Motor neuron (in vitro differentiated cells): Measurements from ENCODE around the gene MNX1. TPM values are rescaled to one million over a fixed set of nuclear protein-coding genes. Genes with fewer than 3 reads are reported as not detected.

Experiments
- ATAC-seq, 8 experiments: fragments of 200-7000 bp; cut with Tn5 transposase; replicated peaks in 6 of 8; 2 replicates each; pipeline ENCODE4 v1.8.0; 2021; ENCODE audit warnings: mild to moderate bottlenecking in 8 of 8, moderate library complexity in 8 of 8
- H3K27ac ChIP-seq, 2 donors: fragments of 250-450 bp; sonication (Bioruptor Pico); 2 replicates each; pipeline ENCODE4 v1.9.0; 2021; ENCODE audit warnings: antibody characterized with exemption in 2 of 2, mild to moderate bottlenecking in 2 of 2, moderate library complexity in 1 of 2
- H3K4me1 ChIP-seq, 2 donors: fragments of 250-450 bp; sonication (Bioruptor Pico); replicated peaks in 1 of 2; 2 replicates each; pipeline ENCODE4 v1.6.1; 2021; ENCODE audit warnings: antibody characterized with exemption in 2 of 2, mild to moderate bottlenecking in 2 of 2, moderate library complexity in 1 of 2
- H3K4me3 ChIP-seq, 5 donors: fragments of 250-450 bp; sonication (Bioruptor Pico); 2 replicates each; pipeline ENCODE4 v1.9.0; 2021; ENCODE audit warnings: antibody characterized with exemption in 5 of 5, mild to moderate bottlenecking in 5 of 5, moderate library complexity in 4 of 5
- WGBS, 10 experiments: fragments of 450-650 bp; shearing (Covaris generic); methylation state at CpG; one replicate each; pipeline ENCODE4 v1.0.0; 2022; 5-methylcytosine and 5-hydroxymethylcytosine counted together
- in situ Hi-C, 9 experiments: fragments of 400-800 bp; cut with MboI; loops; one replicate each; pipeline ENCODE4 v1.15.0; 2021; ENCODE audit warnings: low sequenced_read_pairs in 9 of 9, low pct_unique_long_range_greater_than_20kb in 2 of 9; ENCODE audit not compliant: unreplicated experiment in 9 of 9
- total RNA-seq, 8 experiments: library from RNA; unstranded; fragments of 300-600 nt; gene quantifications; 2 replicates each; pipeline versions ENCODE4 v1.2.3 to v1.2.4, GENCODE V29; 2022

Gene MNX1
- total RNA-seq, 8 experiments from 2014 or later = 0.36 to 14.8 (median 4.3) TPM

GRCh38 chr7:157043745-157044144 lies 33.3 kb upstream of the MNX1 start:
- Histone ChIP-seq H3K4me3 (no peak overlapping the region), H3K27ac (peak overlapping the region in 1 of 2 donors; percentile 9), H3K4me1 (peaks cover 4 to 13% of the 10 kb centered on the region in 2 donors)
- in situ Hi-C loops = loop anchor here in 1 of 9 experiments (25.0 kb wide), 1 partner anchor 94 kb away; the partner anchor contains the start of gene UBE3C
- 0 to 80% (median 43%) methylated on average over 1 to 8 of the region's 12 CpGs; no CpG with 5 or more reads in 2 of the 10 experiments for WGBS, 10 experiments
- ATAC-seq = peak in 7 of 8 experiments; percentile 16 to 79 (median 49)

GRCh38 chr7:157041514-157042277 lies 31.2 kb upstream of the MNX1 start:
- peaks cover 4 to 13% of the 10 kb centered on the region in 2 donors for H3K4me1 ChIP-seq
- H3K4me3 ChIP-seq = no peak overlapping the region
- WGBS, 10 experiments = 56 to 100% (median 84%) methylated on average over 1 to 15 of the region's 20 CpGs; no CpG with 5 or more reads in 2 of the 10 experiments
- peak in 5 of 8 experiments; percentile 9 to 44 (median 17) for ATAC-seq
- in situ Hi-C loops = loop anchor here in 1 of 9 experiments (25.0 kb wide), 1 partner anchor 96 kb away; the partner anchor contains the start of gene UBE3C
- H3K27ac ChIP-seq = no peak overlapping the region

- 0 to 60% (median 35%) methylated on average over 1 to 12 of the region's 13 CpGs; no CpG with 5 or more reads in 1 of the 10 experiments for WGBS, 10 experiments
- in situ Hi-C loops = loop anchor here in 1 of 9 experiments (25.0 kb wide), 1 partner anchor 96 kb away; the partner anchor contains the start of gene UBE3C
- peak; percentile 79 to 99 (median 95) for ATAC-seq
These were observed 30.5 kb upstream of the MNX1 start for GRCh38 chr7:157041004-157041403.

GRCh38 chr7:157037635-157038034 lies 27.2 kb upstream of the MNX1 start:
- no peak for ATAC-seq
- WGBS, 10 experiments = 40 to 80% (median 65%) methylated on average over 1 to 4 of the region's 9 CpGs; no CpG with 5 or more reads in 6 of the 10 experiments
- H3K4me3 ChIP-seq = no peak overlapping the region
- in situ Hi-C loops = loop anchor here in 1 of 9 experiments (25.0 kb wide), 1 partner anchor 100 kb away; the partner anchor contains the start of gene UBE3C
- peaks cover 4 to 9% of the 10 kb centered on the region in 2 donors for H3K4me1 ChIP-seq
- H3K27ac ChIP-seq = no peak overlapping the region

More at GRCh38 chr7:157041004-157041403, 30.5 kb upstream of the MNX1 start:
- Histone ChIP-seq H3K27ac (peak overlapping the region; percentile 29 to 47), H3K4me1 (peaks cover 4 to 13% of the 10 kb centered on the region in 2 donors), H3K4me3 (no peak overlapping the region)

- Histone ChIP-seq H3K27ac (no peak overlapping the region), H3K4me3 (no peak overlapping the region), H3K4me1 (peaks cover 4 to 9% of the 10 kb centered on the region in 2 donors)
- ATAC-seq = no peak
- in situ Hi-C loops = loop anchor here in 1 of 9 experiments (25.0 kb wide), 1 partner anchor 100 kb away; the partner anchor contains the start of gene UBE3C
- WGBS, 10 experiments = 27 to 86% (median 37%) methylated on average over 1 to 3 of the region's 4 CpGs; no CpG with 5 or more reads in 4 of the 10 experiments
These were observed 26.6 kb upstream of the MNX1 start for GRCh38 chr7:157037028-157037427.

GRCh38 chr7:157035979-157036378 lies 25.5 kb upstream of the MNX1 start:
- Histone ChIP-seq H3K4me3 (no peak overlapping the region), H3K27ac (no peak overlapping the region), H3K4me1 (peaks cover 3 to 4% of the 10 kb centered on the region in 2 donors)
- in situ Hi-C loops = loop anchor here in 1 of 9 experiments (25.0 kb wide), 1 partner anchor 101 kb away; the partner anchor contains the start of gene UBE3C
- 0 to 23% (median 15%) methylated on average over 1 of the region's 1 CpG; no CpG with 5 or more reads in 4 of the 10 experiments for WGBS, 10 experiments
- ATAC-seq = no peak

DNA sequence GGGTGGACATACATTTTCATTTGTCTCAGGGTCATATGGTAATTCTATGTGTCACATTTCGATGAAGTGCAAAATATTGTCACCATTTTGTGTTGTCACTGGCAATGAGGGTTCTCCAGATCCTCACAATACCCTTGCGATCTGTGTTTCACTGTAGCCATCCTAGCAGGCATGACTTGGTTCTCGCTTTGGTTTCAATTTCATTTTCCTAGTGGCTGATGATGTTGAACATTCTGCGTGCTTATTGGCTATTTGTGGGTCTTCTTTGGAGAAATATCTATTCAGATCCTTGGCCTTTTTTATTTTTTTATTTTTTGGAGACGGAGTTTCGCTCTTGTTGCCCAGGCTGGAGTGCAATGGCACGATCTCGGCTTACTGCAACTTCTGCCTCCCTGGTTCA lies 24.8 kb upstream of the MNX1 start:
- ATAC-seq = no peak
- WGBS, 10 experiments = 53 to 95% (median 84%) methylated on average over 2 to 8 of the region's 8 CpGs
- H3K4me3 ChIP-seq = no peak overlapping the region
- no peaks in the 10 kb centered on the region for H3K4me1 ChIP-seq
- in situ Hi-C loops = loop anchor here in 1 of 9 experiments (25.0 kb wide), 1 partner anchor 102 kb away; the partner anchor contains the start of gene UBE3C
- no peak overlapping the region for H3K27ac ChIP-seq

- WGBS, 10 experiments = 49 to 100% (median 80%) methylated on average over 1 to 10 of the region's 23 CpGs; no CpG with 5 or more reads in 1 of the 10 experiments
- no peak for ATAC-seq
- Histone ChIP-seq H3K27ac (no peak overlapping the region), H3K4me3 (no peak overlapping the region), H3K4me1 (no peaks in the 10 kb centered on the region)
- in situ Hi-C loops = loop anchor here in 1 of 9 experiments (25.0 kb wide), 1 partner anchor 104 kb away; the partner anchor contains the start of gene UBE3C
These were observed 23.3 kb upstream of the MNX1 start for GRCh38 chr7:157033483-157034473.

- in situ Hi-C loops = loop anchor here in 1 of 9 experiments (25.0 kb wide), 1 partner anchor 104 kb away; the partner anchor contains the start of gene UBE3C
- no peak overlapping the region for H3K27ac ChIP-seq
- WGBS, 10 experiments = 0 to 80% (median 42%) methylated on average over 1 to 7 of the region's 25 CpGs; no CpG with 5 or more reads in 2 of the 10 experiments
- H3K4me1 ChIP-seq = no peaks in the 10 kb centered on the region
- H3K4me3 ChIP-seq = no peak overlapping the region
- ATAC-seq = peak in 1 of 8 experiments; percentile 12
These were observed 22.4 kb upstream of the MNX1 start for GRCh38 chr7:157032644-157033482.

DNA sequence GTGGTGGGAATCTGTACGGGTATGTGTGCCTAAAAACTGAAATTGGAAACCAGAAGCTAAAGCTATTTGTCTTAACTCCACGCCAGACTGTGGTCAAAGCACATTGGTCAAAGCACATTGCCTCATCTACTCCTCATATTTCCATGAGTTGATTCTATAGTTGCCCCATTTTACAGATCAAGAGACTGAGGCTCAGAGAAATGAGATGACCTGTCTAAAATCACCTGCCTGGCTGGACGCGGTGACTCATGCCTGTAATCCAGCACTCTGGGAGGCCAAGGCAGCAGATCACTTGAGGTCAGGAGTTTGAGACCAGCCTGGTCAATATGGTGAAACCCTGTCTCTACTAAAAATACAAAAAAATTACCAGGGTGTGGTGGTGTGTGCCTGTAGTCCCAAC lies 21.7 kb upstream of the MNX1 start:
- WGBS, 10 experiments = 0 to 100% (median 80%) methylated on average over 1 to 4 of the region's 4 CpGs; no CpG with 5 or more reads in 2 of the 10 experiments
- in situ Hi-C loops = loop anchor here in 1 of 9 experiments (25.0 kb wide), 1 partner anchor 105 kb away; the partner anchor contains the start of gene UBE3C
- ATAC-seq = no peak
- H3K4me1 ChIP-seq = no peaks in the 10 kb centered on the region
- H3K4me3 ChIP-seq = no peak overlapping the region
- H3K27ac ChIP-seq = no peak overlapping the region

DNA sequence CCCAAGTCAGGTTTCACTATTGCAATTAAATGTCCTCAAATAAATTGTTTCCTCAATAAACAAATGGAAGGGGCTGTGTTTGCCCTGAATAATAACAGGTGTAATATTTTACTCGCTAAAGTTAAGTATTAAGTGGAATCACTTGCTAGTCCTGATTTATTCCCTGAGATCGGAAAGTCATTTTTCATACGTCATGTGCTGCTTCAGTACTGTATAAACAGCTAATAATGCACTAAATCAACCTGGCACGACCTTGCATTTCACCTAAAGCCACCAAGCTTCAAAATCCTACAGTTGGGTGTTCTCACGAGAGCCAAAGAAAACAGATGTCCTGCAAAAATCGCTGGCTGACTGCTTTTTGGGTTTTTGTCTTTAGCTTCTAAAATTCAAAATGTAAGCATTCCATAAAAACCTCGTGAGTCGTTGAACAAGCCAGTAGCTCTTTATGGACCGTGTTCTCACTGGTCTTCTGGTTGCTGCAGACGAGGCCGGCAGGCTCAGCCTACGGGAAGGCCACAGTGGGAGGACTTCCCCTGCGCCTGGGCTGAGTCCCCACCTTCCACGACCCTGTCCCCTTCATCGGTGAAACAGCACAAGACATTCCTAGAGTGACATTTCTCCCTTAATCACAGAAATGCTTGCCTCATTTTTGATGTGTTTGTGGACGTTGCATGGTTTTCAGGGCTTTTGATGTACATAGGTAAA lies 17.9 kb upstream of the MNX1 start:
- no peak for ATAC-seq
- WGBS, 10 experiments = 30 to 78% (median 57%) methylated on average over 2 to 12 of the region's 16 CpGs
- in situ Hi-C loops = loop anchor here in 1 of 9 experiments (25.0 kb wide), 1 partner anchor 109 kb away; the partner anchor contains the start of gene UBE3C

More for the DNA sequence above, 17.9 kb upstream of the MNX1 start:
- Histone ChIP-seq H3K4me1 (no peaks in the 10 kb centered on the region), H3K27ac (no peak overlapping the region), H3K4me3 (no peak overlapping the region)
